ENCODE results near the gene LEMD2.
A peak's percentile ranks its signal among the peaks of the same experiment; 100 is the strongest.
"Not testable (repeated sequence)": the region's sequence is repeated elsewhere in the genome, so short reads cannot be mapped to it uniquely, and the experiment has no call there.

The LEMD2 gene

GRCh38 chr6:33788694-33789549 lies at the start of gene LEMD2:
LEMD2 (minus strand) TSS chr6:33789130; CDS start chr6:33789116, 14 bp downstream.
- DNase-seq (ENCODE audit: low read depth in 2 of 2), result peak; percentile 89 to 91

GRCh38 chr6:33837971-33838665 lies 49.2 kb upstream of the LEMD2 start:
- DNase-seq (ENCODE audit: low read depth in 2 of 2), result no peak

GRCh38 chr6:33836806-33837469 lies 48.0 kb upstream of the LEMD2 start:
- no peak for DNase-seq (ENCODE audit: low read depth in 2 of 2)

GRCh38 chr6:33834401-33835392 lies 45.8 kb upstream of the LEMD2 start:
- no peak for DNase-seq (ENCODE audit: low read depth in 2 of 2)

- no peak for DNase-seq (ENCODE audit: low read depth in 2 of 2)
Measured at GRCh38 chr6:33833599-33833998, 44.7 kb upstream of the LEMD2 start.

GRCh38 chr6:33832831-33833230 lies 43.9 kb upstream of the LEMD2 start:
- DNase-seq (ENCODE audit: low read depth in 2 of 2), result not testable (repeated sequence)

GRCh38 chr6:33831725-33832124 lies 42.8 kb upstream of the LEMD2 start:
- not testable (repeated sequence) for DNase-seq (ENCODE audit: low read depth in 2 of 2)

GRCh38 chr6:33830635-33831240 lies 41.8 kb upstream of the LEMD2 start:
- DNase-seq (ENCODE audit: low read depth in 2 of 2), result no peak

- no peak for DNase-seq (ENCODE audit: low read depth in 2 of 2)
Measured at GRCh38 chr6:33828764-33829731, 40.1 kb upstream of the LEMD2 start.

GRCh38 chr6:33828452-33828763 lies 39.5 kb upstream of the LEMD2 start:
- DNase-seq (ENCODE audit: low read depth in 2 of 2), result no peak

- no peak for DNase-seq (ENCODE audit: low read depth in 2 of 2)
Measured at GRCh38 chr6:33827546-33828451, 38.9 kb upstream of the LEMD2 start.

- DNase-seq (ENCODE audit: low read depth in 2 of 2), result no peak
Measured at GRCh38 chr6:33826537-33826936, 37.6 kb upstream of the LEMD2 start.

- no peak for DNase-seq (ENCODE audit: low read depth in 2 of 2)
Measured at GRCh38 chr6:33824461-33825154, 35.7 kb upstream of the LEMD2 start.

- DNase-seq (ENCODE audit: low read depth in 2 of 2), result no peak
Measured at GRCh38 chr6:33823806-33824205, 34.9 kb upstream of the LEMD2 start.

GRCh38 chr6:33822575-33823395 lies 33.9 kb upstream of the LEMD2 start:
- no peak for DNase-seq (ENCODE audit: low read depth in 2 of 2)

- DNase-seq (ENCODE audit: low read depth in 2 of 2), result no peak
Measured at GRCh38 chr6:33820784-33821520, 32.0 kb upstream of the LEMD2 start.

GRCh38 chr6:33820243-33820642 lies 31.3 kb upstream of the LEMD2 start:
- no peak for DNase-seq (ENCODE audit: low read depth in 2 of 2)

Measured in activated CD4-positive, alpha-beta T cell treated with anti-CD3 and anti-CD28 coated beads for 24 hours (primary cell).